ENCODE measurements around the gene ADAMTS12.

Gene ADAMTS12

DNA sequence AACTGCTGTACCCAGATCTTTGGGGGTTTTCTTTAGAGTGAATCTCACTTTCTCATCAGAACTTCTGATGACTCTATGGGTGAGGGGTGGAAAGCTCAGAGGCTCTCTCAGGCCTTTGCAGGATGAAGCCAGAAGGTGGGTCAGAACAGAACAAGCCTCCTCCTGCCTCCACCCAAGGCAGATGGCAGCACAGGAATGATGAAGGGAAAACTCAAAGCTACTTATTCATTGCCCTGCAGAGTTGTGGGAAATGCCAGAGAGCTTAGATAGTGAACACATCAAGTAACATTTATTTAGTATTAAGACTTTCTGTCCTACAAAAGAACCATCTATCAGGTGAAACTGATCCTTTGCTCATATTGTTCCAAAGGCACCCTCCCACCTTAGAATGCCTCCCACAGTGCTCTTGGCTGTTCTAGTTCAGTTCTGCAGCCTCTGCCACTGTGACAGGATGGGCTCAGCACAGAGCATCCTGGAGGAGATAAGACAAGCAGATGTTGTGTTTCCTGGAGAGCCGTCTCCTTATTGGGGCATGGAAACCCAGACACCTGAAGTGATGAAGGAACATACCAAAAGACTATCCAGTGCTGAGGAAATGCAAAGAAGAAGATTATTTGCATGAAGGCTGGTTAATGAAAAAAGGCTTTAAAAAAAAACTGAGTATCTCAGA is 146.6 kb downstream of the ADAMTS12 start:
- no peak for DNase-seq

DNA sequence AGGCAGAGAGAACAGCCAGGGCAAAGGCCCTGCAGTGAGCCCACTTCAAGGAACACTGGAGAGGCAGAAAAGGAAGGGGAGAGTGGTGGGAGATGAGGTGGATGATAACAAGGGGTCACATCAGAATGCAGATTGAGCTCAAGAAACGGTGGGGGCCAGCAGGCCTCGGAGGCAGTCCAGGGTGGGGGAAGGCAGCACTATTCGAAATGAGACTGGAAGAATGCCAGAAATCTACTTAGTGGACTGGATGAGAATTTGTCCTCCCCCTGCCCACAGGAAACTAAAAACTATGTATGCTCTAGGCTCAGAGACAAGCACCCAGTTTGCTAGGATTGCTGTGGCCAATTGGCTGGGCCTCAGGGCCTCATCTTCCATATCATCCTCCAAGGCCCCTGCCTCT is 148.7 kb downstream of the ADAMTS12 start:
- no peak for DNase-seq

DNA sequence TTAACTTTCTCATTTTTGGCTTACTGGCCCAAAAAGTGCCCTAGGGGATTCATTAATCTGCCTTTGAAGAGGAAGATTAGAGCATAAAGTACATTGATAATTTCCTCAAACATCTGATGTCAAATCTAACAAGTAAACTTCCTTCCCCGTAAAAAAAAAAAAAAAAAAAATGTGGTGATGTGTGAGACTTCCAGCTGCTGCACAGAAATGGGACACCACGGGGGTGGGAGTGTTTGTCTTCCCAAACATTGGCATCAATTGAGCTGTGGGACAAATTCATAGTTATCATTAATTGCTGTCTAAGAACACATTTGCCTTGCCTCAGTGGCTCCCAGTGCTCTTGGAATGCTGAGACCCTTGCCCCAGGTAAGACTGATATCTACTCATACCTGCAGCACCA is 149.6 kb downstream of the ADAMTS12 start:
- DNase-seq: no peak

DNA sequence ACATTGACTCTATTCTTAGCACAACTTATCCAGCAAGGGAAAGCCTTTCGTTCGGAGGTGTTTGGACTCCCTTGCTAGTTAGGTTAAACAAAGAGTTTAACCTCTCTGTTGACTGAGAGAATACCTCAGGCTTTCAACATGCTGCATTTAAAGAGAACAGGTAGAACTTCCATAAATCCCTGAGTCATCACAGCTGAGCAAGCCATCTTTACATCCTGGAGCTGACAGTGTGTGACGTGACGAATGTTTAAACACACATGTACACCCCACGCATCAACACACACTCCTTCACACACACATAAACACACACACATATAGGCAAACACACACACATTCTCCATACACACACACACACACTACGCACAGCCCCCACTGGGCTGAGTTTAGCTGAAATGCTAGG is 152.8 kb downstream of the ADAMTS12 start:
- DNase-seq: no peak

DNA sequence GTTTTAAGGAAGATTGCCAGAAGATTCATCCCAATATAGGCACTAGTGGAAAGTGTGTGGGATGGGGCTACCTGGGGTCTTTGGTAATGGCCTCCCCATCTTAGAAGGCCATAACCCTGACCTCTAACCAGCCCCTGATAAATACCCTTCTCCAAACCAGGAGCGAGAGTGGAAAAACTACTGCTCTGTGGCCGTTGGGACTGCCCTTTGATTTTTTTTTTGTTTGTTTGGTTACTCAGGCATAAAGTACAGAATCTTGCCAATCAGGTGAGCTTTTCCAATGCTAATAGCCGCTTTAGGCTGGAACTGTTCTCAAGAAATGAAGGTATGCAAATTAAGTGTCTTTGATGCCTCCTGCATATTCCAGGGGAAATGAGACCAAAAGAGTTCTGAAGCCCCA is 153.7 kb downstream of the ADAMTS12 start:
- no peak for DNase-seq

DNA sequence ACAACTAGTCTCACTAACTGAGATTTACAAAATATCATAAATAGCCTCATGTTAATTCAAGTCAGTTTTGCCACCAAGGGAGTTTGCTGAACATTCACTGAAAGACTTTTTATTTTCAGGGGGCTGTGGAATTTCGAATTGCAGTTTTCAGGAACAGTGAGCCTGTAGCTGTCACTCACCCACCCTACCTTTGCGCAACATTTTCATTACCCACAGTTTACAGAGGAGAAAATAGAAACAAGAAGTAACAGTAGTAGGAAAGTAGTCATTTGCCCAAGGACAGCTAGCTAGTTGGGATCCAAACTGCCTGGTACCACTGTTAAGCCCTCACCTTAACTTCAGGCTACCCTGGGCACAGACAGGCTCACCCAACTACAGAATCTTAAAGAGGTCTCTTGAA is 154.1 kb downstream of the ADAMTS12 start:
- DNase-seq: no peak

DNA sequence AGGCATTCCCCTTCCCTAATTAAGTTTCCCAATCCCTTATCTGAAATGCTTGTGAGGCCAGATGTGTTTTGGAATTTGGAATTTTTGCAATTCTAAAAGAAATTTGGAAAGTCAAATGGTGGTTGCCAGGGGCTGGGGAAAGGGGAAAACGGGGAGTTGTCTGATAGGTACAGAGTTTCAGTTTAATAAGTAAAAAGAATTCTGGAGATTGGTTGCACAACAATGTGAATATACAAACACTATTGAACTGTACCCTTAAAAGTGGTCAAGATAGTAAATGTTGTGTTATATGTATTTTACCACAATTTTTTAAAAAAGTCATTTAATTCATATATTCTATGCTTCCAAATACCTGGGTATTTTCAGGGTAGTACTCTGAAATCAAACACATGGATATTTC is 154.5 kb downstream of the ADAMTS12 start:
- DNase-seq: no peak

DNA sequence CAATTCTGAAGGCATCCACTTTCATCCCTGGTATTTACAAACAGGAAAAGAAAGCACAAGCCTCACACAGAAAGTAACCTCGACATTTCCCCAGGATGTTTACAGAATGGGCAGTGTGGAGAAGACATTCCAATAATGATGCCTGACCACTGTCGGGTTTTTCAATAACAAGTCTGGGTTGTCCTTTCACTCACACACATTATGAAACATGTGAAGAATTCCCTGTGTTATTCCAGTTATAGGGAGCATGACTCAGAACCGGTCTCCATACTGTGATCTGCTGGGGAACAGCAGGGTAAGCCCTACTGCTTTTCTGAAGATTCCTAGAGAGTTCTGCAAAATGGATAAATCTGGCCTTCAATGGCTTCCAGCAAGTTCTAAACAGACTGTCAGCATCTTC is 155.3 kb downstream of the ADAMTS12 start:
- DNase-seq: no peak

DNA sequence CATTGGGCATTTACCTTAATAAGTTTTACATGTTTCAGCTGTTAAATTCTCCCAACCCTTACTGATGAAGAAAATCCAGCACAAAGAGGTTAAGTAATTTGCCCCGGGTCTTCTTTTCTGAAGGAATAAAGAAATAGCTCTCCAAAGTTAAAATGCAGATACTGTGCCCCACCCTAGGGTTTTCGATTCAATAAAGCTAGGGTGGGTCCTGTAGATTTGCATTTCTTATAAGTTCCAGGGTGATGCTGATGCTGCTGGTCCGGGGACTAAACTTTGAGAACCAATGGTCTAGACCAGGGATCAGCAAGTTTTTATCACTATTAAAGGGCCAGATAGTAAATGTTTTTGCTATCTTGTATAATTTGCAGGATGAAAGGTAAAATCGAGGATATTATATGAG is 156.7 kb downstream of the ADAMTS12 start:
- DNase-seq: no peak

DNA sequence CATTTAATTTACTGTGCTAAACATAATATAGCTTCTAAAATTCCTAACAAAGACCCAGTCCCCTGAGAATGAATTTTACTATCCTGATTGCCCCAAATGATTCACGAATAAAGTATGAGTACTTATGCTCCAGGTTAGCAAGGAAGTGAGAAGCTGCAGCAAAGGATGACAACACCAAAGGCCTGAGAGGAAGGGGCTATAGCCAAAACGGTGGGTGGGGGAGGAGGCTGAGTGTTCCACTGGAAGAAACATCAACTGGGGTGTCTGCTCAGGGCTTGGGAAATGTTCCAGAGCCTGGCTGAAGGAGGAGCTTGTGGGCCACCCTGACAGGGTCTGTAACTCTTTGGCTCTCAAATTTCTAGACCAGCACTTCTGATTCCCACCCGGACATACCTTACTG is 157.3 kb downstream of the ADAMTS12 start:
- no peak for DNase-seq

DNA sequence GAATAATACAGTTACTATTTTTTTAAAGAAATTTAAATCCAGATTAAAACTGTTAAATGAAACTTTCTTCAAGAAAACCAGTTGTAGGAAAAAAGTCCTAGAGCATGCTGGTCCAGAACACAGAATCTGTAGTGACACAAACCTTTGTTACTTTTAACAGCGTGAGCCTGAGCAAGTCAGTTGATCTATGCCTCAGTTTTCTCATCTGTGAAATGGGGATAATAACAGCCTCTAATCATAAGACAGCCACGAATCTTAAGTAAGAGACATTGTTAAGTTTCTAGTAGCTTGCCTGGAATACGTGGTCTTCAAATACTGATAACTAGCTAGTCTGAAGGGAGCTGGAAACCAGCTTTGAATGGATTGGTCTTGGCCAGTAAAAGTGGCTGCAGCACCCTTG is 158.6 kb downstream of the ADAMTS12 start:
- no peak for DNase-seq

DNA sequence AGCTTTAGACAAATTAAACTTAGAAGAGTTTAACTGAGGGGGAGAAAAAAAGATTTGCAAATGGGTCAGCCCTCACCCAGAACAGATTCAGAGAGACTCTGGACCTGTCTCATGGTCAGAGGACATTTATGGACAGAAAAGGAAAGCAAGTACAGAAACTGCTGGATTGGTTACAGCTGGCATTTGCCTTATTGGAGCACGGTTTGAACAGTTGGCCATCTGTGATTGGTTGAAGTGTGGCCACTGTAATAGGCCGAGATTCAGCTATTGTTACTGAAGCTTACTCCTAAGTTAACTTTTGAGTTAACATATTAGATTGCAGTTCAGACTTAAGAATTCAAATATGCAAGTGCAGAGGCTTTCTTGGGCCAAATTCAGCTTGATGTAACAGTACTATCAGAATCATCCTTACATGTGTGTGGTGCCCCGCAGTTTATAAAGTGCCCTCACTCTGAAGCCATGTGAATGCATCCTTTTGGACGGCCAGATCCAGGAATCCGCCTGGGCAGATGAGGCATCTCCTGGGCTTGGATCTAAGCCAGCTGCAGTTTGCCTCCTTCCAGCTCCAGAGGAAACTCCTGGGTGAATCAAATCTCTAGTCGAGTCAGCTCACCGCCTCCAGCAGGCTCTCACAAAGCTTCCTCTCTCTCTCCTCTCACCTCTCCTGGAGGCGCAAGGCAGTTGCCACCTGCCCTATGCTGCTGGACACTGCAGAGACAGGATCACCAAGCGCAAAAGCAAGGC is 165.2 kb downstream of the ADAMTS12 start:
- DNase-seq: no peak

DNA sequence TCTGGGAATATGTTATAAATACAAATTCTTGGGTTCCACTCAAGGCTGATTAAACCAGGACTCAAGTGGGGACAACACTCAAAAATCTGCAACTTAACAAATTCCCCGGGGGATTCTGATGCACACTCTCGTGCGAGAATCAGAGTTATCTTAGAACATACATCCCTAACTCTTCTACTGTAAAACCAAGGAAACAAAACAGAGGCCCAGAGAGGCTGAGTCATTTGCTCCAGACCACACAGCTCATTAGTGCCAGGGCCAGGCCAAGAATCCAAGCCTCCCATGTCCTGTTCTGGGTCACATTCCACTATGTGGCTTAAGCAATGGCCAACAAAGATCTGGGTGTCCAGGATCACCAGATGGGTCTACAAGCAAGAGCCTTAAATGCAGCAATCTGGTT is 166.0 kb downstream of the ADAMTS12 start:
- no peak for DNase-seq

DNA sequence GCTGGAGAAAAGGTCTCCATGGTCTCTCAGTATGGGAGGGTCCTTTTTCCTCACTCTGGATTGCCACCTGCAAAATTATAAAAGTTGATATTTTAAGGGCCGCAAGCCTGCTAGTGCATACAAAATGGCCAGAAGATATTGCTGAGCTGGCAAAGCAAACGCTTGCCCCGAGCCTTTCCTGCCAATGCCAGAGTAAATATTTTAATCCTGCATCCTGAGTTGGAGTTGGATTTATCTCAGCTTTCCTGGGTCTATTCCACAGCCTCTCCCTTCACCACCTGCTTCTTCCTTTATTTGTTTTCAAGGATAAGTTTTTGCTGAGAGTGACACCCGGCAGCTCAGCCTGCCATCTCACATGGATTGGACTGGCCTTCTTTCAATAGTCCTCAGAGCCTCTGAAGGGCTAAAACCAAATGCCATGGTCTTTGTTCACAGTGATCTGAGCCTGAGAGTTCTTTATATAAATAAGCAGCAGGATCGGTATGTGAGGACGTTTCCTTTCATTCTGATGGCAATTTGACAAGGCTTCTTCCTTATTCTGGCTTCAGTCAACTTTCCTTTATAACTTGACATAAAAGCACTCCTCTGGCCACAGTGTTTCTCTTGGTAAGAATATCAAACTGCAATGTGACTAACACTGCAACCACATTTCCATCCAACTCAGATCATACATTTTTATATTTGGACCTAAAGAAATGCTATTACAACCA is 170.1 kb downstream of the ADAMTS12 start:
- no peak for DNase-seq

DNA sequence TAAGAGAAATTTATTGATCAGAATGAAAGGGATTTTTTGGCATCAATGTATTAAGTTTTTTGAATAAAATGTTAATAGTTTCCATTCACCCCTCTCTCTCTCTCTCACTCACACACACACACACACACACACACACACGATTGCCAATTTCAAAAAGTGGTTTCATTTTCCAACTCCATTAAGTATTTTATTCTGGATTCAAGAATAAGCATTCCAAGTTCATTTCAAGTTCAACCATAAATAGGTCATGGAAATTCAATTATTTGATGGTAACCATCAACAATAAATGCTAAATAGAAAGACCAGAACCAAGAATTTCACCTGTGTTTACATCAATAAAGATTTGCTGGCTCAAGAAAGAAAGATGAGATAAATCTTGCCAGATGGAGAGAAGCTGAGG is 171.6 kb downstream of the ADAMTS12 start:
- no peak for DNase-seq

DNA sequence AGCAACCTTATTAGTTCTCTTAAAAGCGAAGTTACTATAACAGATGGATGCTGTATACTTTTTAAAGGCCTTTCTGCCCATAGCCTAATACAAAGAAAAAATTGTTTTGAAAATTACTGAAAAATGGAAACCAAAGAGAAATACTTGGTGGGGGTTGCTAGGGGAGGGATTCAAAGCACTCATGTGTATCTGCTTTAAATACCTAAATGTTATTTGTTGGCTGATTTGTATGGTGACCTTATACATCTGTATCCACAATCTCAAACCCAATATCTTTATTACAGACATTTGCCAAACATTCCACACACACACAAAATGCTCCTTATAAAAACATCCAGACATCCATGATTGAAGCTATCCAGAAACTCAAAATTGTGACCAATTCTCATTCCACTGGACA is 172.0 kb downstream of the ADAMTS12 start:
- no peak for DNase-seq

DNA sequence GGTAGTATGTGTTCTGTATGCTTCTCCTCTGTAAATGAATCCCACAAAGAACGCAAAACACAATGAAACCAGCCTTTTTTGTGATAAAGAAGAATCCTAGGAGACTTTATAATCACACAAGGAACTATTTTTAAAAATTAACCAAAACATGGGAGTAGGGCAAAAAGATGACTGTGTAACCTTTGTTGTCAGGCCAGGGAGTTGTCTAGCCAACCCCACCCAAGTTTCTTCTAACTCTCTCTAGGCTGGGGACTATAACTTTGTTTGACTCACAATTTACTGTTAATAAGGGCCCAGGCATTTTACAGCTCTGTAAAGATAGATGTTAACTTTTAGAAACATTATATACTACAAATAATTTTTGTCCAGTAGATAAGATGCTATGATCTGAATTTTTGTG is 176.1 kb downstream of the ADAMTS12 start:
- DNase-seq: no peak

DNA sequence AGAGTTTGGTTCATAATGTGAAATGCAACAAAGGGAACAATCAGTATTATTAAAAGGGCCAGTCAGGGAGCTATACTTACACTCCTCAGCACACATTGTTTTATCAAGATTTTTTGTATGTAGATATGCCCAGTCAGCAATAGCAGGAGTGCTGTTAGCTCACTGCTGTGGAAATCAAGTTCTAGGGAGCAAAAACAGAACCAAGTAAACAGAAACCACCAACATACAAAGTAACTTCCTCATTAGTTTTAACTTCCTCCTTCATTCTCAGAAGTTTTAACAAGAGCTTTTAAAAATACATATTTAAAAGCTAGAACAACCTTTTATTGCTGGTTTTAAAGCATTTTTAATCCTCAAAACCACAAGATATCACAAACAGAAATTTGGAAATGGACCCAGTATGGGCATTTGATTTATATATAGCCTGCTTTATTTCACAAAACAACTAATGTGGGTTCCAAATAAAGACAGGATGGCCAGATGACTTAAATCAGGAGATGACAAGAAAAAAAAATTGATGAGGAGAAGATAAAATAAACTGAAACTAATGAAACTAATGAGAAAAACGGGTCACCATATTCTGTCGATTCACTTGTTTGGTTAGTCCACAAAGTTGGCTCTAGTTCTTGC is 178.5 kb downstream of the ADAMTS12 start:
- DNase-seq: no peak

DNA sequence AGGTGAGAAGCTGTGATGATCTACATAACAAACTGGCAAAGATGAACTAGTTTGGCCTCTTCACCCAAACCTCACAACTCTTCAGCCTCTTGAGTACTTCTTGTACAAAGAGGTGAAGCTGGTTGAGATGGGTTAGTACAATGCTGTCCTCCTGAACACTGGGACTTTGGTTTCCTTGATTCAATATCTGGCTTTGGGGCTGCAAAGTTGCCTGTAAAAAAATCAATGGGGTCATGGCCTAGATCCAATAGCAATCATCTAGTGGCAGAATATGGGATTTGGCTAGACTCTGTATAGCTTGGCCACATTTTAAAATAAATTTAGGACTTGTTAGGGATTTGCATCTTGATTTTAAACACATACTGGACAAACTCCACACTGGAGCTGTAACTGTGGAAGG is 179.1 kb downstream of the ADAMTS12 start:
- no peak for DNase-seq

DNA sequence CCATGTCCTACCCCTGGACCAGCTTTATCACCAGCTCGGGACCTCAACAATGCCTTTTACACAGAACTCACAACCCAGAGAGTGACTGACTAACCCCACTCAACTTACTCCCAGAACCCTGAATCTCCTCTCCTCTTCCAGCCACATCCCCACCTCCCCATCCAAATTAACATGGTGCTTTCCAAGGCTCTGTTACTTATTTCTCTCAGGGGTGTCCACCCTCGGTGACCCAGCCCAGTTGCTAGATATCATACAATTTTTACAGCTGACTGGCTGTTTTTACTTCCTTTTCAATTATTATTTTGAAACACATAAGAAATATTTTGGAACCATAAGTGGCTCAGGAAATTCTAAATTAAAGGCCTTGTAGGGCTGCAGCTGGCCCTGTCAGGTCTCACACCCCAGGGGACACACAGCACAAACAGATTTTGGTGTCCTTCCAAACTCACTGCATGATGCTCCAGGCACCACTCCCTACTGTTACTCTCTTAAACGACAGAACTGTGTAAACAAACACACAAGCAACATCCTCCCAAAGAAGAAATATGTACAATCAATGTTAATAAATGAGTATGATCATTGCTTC is 180.6 kb downstream of the ADAMTS12 start:
- DNase-seq: no peak

DNA sequence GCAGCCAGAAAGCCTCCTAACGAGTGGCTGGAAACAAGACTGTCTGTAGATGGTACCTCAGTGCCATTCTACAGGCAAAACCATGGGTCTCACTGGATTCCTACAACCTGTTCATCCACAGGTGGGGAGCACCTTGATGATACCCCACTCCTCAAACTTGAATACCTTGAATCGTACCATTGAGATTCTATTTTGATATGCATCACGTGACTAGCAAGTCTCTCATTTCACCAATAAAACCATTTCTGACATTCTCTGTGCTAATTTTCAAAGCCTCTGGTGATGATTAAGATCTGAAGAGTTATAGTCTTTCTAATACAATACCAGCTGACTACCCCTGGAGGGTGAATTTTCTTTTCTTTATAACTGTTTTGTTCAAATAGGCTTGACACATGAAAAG is 188.9 kb downstream of the ADAMTS12 start:
- DNase-seq: no peak

DNA sequence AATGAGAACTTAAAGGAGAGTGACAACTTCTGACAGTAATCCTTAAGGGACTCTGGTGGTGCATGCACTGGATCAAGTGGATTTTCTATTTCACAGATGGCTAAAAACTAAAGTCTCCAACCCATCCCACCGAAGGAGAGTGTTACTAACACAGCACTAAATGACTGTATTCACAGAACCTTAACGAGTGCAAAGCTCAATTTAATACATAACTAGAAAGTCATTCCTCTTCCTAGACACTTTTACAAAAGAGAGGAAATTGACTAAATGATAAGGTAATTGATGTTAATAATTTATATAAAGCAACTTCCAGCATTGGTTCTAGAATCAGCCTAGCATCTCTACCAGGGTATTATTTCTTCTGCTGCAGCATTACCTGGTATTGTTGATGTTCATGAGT is 189.8 kb downstream of the ADAMTS12 start:
- DNase-seq: no peak

DNA sequence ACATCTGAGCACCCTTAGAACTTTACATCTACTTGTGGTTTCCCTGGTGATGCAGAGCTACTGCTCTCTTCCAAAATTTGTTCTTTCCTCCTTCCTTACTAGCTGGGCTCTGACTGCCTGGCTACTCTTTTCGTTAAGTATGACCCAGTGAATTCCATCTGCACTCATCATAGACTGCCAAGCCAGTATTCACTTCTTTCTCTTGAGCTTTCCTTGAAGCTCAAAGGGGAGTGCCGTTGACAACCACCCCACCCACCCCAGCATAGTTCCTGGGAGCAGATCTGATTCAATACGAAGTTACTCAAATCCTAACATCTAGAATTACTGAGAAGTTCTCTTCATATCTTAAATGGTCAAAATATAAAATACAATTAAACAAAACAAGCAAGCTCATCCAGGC is 190.5 kb downstream of the ADAMTS12 start:
- DNase-seq: no peak

Measured in NCI-H2171 (cell line).